Hematopoietic multipotent progenitor cell treated with erythropoietin and hydrocortisone succinate and interleukin-3 and kit ligand, for 15 days (in vitro differentiated cells): Measurements from ENCODE around the gene IFIT3.
A peak's percentile ranks its signal among the peaks of the same experiment; 100 is the strongest.
"Not testable (repeated sequence)": the region's sequence is repeated elsewhere in the genome, so short reads cannot be mapped to it uniquely, and the experiment has no call there.

Source experiments
- DNase-seq: peaks from one replicate; pipeline ENCODE4 v3.0.0-alpha.2; 2015; ENCODE audit warnings: low spot score

Gene IFIT3

GRCh38 chr10:89304026-89304425 lies 23.8 kb upstream of the IFIT3 start:
- no peak for DNase-seq

- DNase-seq = no peak
Observed at GRCh38 chr10:89304446-89304845, 23.4 kb upstream of the IFIT3 start.

GRCh38 chr10:89304925-89305324 lies 22.9 kb upstream of the IFIT3 start:
- DNase-seq = no peak

GRCh38 chr10:89305766-89306433 lies 21.9 kb upstream of the IFIT3 start:
- DNase-seq = no peak

GRCh38 chr10:89306434-89307268 lies 21.1 kb upstream of the IFIT3 start:
- DNase-seq = no peak

- no peak for DNase-seq
Observed at GRCh38 chr10:89307269-89307577, 20.6 kb upstream of the IFIT3 start.

GRCh38 chr10:89308266-89308665 lies 19.5 kb upstream of the IFIT3 start:
- no peak for DNase-seq

GRCh38 chr10:89308736-89309135 lies 19.1 kb upstream of the IFIT3 start:
- DNase-seq = no peak

GRCh38 chr10:89309156-89310055 lies 18.4 kb upstream of the IFIT3 start:
- no peak for DNase-seq

- DNase-seq = no peak
Observed at GRCh38 chr10:89310056-89310893, 17.5 kb upstream of the IFIT3 start.

- DNase-seq = no peak
Observed at GRCh38 chr10:89312973-89313372, 14.8 kb upstream of the IFIT3 start.

GRCh38 chr10:89314676-89315075 lies 13.1 kb upstream of the IFIT3 start:
- no peak for DNase-seq

GRCh38 chr10:89318047-89318446 lies 9.8 kb upstream of the IFIT3 start:
- not testable (repeated sequence) for DNase-seq

GRCh38 chr10:89325081-89325480 lies 2.7 kb upstream of the IFIT3 start:
- not testable (repeated sequence) for DNase-seq

- not testable (repeated sequence) for DNase-seq
Observed at GRCh38 chr10:89325856-89326255, 1.9 kb upstream of the IFIT3 start.

GRCh38 chr10:89329151-89329550 lies 1.4 kb downstream of the IFIT3 start:
- DNase-seq = no peak

GRCh38 chr10:89330014-89330413 lies 2.2 kb downstream of the IFIT3 start:
- not testable (repeated sequence) for DNase-seq

- no peak for DNase-seq
Observed at GRCh38 chr10:89330537-89331212, 2.9 kb downstream of the IFIT3 start.

GRCh38 chr10:89331487-89332122 lies 3.8 kb downstream of the IFIT3 start:
- DNase-seq = not testable (repeated sequence)

GRCh38 chr10:89332123-89332633 lies 4.4 kb downstream of the IFIT3 start:
- peak; percentile 77 for DNase-seq
